ENCODE measurements around the gene ZSWIM3. TPM values are rescaled to one million over a fixed set of nuclear protein-coding genes. Genes with fewer than 3 reads are reported as not detected.

The ZSWIM3 gene
- total and polyA plus RNA-seq, 2 of the 13 experiments (the other 11 are each of a cell fraction or from before 2014, with no cell fraction given) = 5.2 to 5.8 TPM

- TF ChIP-seq CTCF (CRISPR knock-in tag; IDR thresholded peaks at IDR 0.05) (0 out of 2 replicates have a peak, but pooled peaks have one; percentile 13), ATRX (CRISPR knock-in tag; IDR thresholded peaks at IDR 0.05; ENCODE audit: borderline replicate concordance) (no peak), SALL1 (CRISPR knock-in tag; IDR thresholded peaks at IDR 0.05) (peak; percentile 79), PHF8 (CRISPR knock-in tag; IDR thresholded peaks at IDR 0.05) (peak; percentile 92), ARNT2 (CRISPR knock-in tag; IDR thresholded peaks at IDR 0.05; ENCODE audit: low read depth) (peak; percentile 26; the same call in 1 of the 2 replicates), FOXA1 (IDR thresholded peaks at IDR 0.05) (no peak), FOXA1 (CRISPR knock-in tag; IDR thresholded peaks at IDR 0.05) (peak; percentile 51), MATR3 (CRISPR knock-in tag; IDR thresholded peaks at IDR 0.05) (0 out of 2 replicates have a peak, but pooled peaks have one; percentile 48), ZNF335 (CRISPR knock-in tag; IDR thresholded peaks at IDR 0.05) (0 out of 2 replicates have a peak, but pooled peaks have one; percentile 8), ZNF773 (CRISPR knock-in tag; IDR thresholded peaks at IDR 0.05; ENCODE audit: borderline replicate concordance) (peak; percentile 7; the same call in 1 of the 2 replicates), ZNF275 (CRISPR knock-in tag; IDR thresholded peaks at IDR 0.05; ENCODE audit: borderline replicate concordance) (peak; percentile 53; the same call in 1 of the 2 replicates), MIER3 (CRISPR knock-in tag; IDR thresholded peaks at IDR 0.05; ENCODE audit: borderline replicate concordance) (peak; percentile 37; the same call in 1 of the 2 replicates), BCL6 (CRISPR knock-in tag; IDR thresholded peaks at IDR 0.05) (peak; percentile 48), ZBED4 (CRISPR knock-in tag; IDR thresholded peaks at IDR 0.05; ENCODE audit: borderline replicate concordance) (peak; percentile 26; the same call in 1 of the 2 replicates), KLF15 (CRISPR knock-in tag; IDR thresholded peaks at IDR 0.05; ENCODE audit: borderline replicate concordance) (no peak), ZNF30 (CRISPR knock-in tag; IDR thresholded peaks at IDR 0.05) (no peak), HNRNPLL (IDR thresholded peaks at IDR 0.05; ENCODE audit: low read depth, low read length, poor library complexity, severe bottlenecking) (peak; percentile 40), TAF15 (IDR thresholded peaks at IDR 0.05; ENCODE audit: low read depth, low read length, poor library complexity, severe bottlenecking) (peak; percentile 37), IRF9 (CRISPR knock-in tag; IDR thresholded peaks at IDR 0.05; ENCODE audit: borderline replicate concordance) (peak; percentile 78; the same call in 1 of the 2 replicates), NR2F6 (IDR thresholded peaks at IDR 0.05) (no peak), NR2F6 (CRISPR knock-in tag; IDR thresholded peaks at IDR 0.05) (peak; percentile 23; the same call in 1 of the 2 replicates), KDM1A (CRISPR knock-in tag; IDR thresholded peaks at IDR 0.05) (peak; percentile 85)
These were observed 23.3 kb upstream of the ZSWIM3 start (continued) for GRCh38 chr20:45833883-45834796.

Measured in HepG2 (cell line).